ENCODE data around the gene LIPT2.

DNA sequence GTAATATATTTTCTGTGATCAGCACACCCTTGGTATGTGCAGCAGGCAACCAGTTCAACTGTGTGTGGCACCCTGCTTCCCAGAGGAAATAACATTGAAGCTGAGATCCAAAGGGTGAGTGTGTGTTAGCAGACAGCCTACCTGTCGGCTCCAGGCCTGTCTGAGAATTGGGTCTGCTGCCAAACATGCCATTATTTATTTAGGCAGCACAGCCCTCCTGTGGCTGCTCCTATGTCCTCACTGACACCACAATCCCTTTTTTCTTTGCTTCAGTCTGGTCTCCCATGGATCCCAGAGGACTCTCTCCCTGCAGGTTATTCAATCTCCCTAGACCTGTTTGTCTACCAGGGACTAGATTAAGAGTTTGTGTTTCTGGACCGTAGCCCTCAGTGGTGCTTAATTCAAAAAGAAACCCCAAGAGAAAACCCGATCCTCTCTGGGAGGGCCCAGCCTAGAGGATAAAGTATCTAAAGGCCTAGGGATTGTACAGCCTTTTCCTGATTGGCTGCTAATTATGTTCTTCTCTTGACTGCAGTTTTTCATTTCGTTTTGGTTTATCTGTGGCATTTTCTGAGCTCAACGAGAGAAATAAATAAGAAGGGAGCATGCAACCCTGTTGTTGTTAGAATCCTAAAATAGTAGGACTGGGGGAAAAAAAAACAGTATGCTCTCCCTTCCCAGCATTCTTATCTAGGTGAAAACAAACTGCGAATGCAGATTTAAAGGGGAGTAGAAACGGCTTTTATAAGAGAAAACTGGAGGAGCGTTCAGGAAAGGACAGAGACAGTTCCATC, 50.3 kb downstream of the LIPT2 start:
- TF ChIP-seq, protein P1, sequence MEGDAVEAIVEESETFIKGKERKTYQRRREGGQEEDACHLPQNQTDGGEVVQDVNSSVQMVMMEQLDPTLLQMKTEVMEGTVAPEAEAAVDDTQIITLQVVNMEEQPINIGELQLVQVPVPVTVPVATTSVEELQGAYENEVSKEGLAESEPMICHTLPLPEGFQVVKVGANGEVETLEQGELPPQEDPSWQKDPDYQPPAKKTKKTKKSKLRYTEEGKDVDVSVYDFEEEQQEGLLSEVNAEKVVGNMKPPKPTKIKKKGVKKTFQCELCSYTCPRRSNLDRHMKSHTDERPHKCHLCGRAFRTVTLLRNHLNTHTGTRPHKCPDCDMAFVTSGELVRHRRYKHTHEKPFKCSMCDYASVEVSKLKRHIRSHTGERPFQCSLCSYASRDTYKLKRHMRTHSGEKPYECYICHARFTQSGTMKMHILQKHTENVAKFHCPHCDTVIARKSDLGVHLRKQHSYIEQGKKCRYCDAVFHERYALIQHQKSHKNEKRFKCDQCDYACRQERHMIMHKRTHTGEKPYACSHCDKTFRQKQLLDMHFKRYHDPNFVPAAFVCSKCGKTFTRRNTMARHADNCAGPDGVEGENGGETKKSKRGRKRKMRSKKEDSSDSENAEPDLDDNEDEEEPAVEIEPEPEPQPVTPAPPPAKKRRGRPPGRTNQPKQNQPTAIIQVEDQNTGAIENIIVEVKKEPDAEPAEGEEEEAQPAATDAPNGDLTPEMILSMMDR (conservative IDR thresholded peaks at IDR 0.05), result peak; percentile 54
- no peak for TF ChIP-seq EZH2 (IDR thresholded peaks at IDR 0.05; ENCODE audit: low read depth)
